Activated CD4-positive, alpha-beta T cell treated with anti-CD3 and anti-CD28 coated beads, Interleukin-2, Interleukin-4, amounts not matched to agents 100 ng/mL and 50 ng/mL, durations not matched to agents 16 hours and 8 hours (primary cell): Measurements from ENCODE around the gene AGPAT2.

Experiments
- DNase-seq: peaks from one replicate; pipeline ENCODE4 v3.0.0-alpha.2; 2020; ENCODE audit warnings: low spot score

Gene AGPAT2

GRCh38 chr9:136686794-136687711 lies at the start of gene AGPAT2:
AGPAT2 (minus strand) TSS chr9:136687457; CDS start chr9:136687357, 100 bp downstream.
- DNase-seq: peak; percentile 54

- no peak for DNase-seq
These were observed 48.7 kb upstream of the AGPAT2 start for GRCh38 chr9:136735812-136736480.

- DNase-seq: peak; percentile 51
These were observed 47.7 kb upstream of the AGPAT2 start for GRCh38 chr9:136734837-136735496.

- no peak for DNase-seq
These were observed 46.4 kb upstream of the AGPAT2 start for GRCh38 chr9:136733611-136734010.

- DNase-seq: no peak
These were observed 45.4 kb upstream of the AGPAT2 start for GRCh38 chr9:136732444-136733178.

- no peak for DNase-seq
These were observed 42.7 kb upstream of the AGPAT2 start for GRCh38 chr9:136729926-136730325.

- peak; percentile 53 for DNase-seq
These were observed 41.9 kb upstream of the AGPAT2 start for GRCh38 chr9:136729144-136729543.

GRCh38 chr9:136728548-136729123 lies 41.4 kb upstream of the AGPAT2 start:
- DNase-seq: no peak

GRCh38 chr9:136728080-136728547 lies 40.9 kb upstream of the AGPAT2 start:
- peak; percentile 93 for DNase-seq

- peak; percentile 53 for DNase-seq
These were observed 39.5 kb upstream of the AGPAT2 start for GRCh38 chr9:136726631-136727191.

- no peak for DNase-seq
These were observed 38.9 kb upstream of the AGPAT2 start for GRCh38 chr9:136726118-136726517.

GRCh38 chr9:136725612-136726011 lies 38.4 kb upstream of the AGPAT2 start:
- no peak for DNase-seq

- no peak for DNase-seq
These were observed 37.5 kb upstream of the AGPAT2 start for GRCh38 chr9:136724772-136725171.

GRCh38 chr9:136723989-136724388 lies 36.7 kb upstream of the AGPAT2 start:
- DNase-seq: no peak

GRCh38 chr9:136723362-136723976 lies 36.2 kb upstream of the AGPAT2 start:
- peak; percentile 24 for DNase-seq

GRCh38 chr9:136722969-136723356 lies 35.7 kb upstream of the AGPAT2 start:
- peak; percentile 21 for DNase-seq

GRCh38 chr9:136722093-136722968 lies 35.1 kb upstream of the AGPAT2 start:
- DNase-seq: no peak

- DNase-seq: no peak
These were observed 34.3 kb upstream of the AGPAT2 start for GRCh38 chr9:136721339-136722092.

- DNase-seq: no peak
These were observed 33.7 kb upstream of the AGPAT2 start for GRCh38 chr9:136720898-136721338.
